HG02884 (cell line): Measurements from ENCODE around the gene EFNB1.

Experiments used
- ATAC-seq: cut with Tn5 transposase; IDR thresholded peaks from one replicate; pipeline ENCODE4 v1.9.1; 2021; ENCODE audit warnings: mild to moderate bottlenecking, moderate library complexity; ENCODE audit not compliant: unreplicated experiment

Gene EFNB1

DNA sequence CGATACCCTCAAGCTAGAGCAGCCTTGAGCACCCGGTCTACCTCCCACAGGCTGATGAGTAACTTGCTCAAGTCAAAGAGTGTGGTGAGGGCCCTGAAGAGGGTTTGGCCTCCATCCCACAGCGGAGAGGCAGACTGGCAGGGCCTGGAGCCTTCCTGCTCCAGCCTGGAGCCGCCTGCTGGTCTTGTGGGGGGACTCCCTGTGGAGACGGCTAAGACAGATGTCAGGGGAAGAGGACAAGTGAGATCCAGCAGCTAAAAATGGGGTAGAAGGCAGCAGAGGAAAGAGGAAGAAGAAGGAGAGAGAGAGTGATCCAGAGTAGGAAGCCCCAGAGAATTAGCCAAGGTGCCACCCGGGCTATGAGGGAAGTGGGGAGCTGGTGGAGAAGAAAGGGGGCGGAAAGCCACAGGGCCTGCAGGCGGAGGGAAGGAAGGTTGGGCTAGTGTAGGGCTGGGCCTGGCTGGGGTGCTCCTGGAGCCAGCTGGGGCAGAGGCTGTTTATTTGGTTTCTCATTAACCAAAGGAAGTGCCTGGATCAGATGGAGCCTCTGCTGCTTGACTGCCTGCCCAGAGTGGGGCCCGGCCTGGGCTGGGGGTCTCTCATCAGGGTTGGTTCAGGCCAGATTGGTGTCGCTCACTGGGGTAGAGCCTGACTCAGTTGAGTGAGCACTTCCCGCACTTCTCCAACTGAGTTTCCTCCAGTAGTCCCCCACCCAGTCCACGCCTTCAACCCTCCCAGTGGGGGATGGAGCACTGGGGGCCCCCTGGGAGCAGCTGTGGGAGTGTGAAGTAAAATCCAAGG, 14.2 kb downstream of the EFNB1 start:
- no peak for ATAC-seq

DNA sequence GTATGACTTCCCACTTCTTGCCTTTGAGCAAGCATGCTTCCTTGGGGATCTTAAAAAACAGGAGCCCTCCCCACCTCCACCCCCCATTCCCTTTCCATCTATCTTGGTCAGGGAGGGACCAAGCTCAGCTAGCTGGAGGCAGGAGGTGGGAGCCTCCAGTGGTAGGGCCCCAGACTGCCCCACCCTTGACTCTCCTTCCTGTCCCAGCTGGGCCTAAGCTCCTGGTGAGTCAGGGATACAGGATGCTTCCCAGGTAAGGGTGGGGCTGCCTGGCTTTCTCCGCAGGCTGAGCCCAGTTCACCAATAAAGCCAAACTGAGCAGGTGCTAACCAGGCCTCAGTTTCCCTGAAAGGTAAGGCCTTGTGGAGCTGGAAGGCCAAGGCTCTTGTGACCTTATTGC, 15.2 kb downstream of the EFNB1 start:
- no peak for ATAC-seq

DNA sequence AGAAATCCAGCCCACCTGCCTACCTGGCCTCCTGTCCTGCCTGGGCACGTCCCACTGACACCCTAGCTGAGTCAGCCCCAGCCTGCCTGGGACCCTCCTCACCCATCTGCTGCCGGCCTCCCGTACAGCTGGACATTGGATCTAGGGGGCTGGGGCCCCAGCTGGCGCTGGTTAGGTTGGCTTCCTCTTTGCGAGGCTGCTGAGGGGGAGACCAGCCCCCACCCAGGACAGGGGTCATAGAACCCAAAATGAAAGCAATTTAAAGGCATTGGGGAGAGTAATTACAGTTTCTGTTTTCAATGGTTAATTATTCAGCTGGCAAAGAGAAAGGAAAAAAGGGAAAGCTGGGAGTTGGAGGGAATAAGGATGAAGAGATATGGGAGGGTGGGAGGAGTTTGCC, 15.8 kb downstream of the EFNB1 start:
- ATAC-seq, result no peak

DNA sequence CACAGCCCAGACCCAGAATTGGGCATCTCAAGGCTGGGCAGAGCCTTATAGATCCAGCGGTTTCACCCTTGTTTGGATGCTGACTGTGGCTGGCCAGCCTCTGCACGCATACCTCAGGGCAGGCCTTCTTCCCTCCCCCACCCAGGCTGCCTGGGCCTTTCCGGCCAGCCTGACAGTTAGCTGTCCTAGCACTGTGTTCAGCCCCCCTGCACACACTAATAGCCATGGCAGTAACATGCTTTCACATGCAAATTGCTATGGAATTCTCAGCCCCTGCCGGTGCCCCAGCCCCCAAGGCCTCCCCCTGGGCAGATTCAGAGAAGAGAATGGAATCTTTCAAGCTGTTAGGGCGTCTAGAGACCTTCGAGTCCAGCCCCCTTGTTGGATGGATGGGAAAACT, 17.7 kb downstream of the EFNB1 start:
- no peak for ATAC-seq

DNA sequence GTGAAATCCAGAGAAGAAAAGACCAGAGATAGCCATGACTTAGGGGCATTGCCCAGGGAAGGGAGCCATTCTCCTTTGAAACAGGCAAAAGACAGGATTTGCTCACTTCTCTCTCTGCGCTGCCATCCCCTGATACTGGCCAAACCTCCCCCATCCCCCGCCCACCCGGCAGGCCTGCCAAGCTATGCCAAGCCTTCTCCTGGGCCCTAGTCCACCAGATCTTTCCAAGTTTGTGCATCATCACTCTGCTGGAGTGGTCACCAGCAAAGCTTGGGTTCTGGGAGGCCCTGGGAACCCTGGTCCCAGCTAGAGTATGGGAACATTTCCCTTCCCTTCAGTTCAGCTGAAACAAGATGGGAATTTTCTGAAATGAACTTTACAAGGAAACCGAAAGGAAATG, 18.4 kb downstream of the EFNB1 start:
- no peak for ATAC-seq

DNA sequence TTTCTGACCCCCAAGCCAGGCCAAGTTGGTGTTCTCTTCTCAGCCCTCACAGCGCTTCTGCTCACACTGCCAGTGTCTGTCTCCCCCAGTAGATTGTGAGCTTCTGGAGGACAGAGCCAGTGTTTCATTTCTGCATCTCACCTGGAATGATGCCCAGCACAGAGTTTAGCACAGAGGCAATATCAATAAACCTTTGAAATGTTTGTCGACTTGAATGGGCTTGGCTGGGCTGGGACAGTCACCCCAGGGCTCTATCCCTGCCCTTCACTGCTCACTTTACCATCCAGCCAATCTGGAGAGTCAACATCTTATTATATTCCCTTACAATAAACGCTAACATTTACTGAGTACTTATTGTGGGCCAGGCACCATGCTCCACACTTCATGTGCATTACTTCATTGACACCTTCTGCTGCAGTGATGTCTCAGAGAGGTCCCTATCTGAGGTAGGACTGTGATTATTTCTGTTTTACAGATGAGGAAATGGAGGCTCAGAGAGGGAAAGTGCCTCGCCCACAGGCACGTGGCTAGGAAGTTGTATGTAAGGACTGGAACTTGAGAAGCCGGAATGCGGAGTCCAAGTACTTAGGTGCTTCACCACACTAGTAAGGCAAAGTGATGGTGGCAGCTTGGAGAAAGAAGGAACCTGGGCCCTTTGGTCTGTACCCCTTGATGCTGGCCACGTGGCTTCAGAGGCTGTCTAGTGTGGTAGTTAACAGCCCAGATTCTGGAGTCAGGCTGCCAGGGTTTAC, 19.5 kb downstream of the EFNB1 start:
- no peak for ATAC-seq

DNA sequence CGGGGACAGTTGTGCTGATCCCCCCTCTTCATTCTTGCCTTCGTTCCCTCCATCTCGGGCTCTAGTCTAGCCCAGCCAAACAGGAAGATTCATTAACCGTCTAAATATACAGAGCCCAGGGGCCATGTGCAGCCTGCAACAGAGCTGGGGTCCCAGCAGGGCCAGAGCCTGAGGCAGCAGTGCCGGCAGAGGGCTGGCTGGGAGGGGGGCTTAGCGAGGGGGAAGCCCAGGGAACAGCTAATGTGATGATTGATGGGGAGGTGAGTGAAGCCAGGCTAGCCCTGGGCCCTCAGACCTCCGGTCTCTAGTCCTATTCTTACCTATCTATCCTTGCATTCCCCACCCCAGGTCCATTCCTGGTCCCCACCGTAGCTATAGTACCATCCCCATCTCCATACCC, 22.3 kb downstream of the EFNB1 start:
- no peak for ATAC-seq

DNA sequence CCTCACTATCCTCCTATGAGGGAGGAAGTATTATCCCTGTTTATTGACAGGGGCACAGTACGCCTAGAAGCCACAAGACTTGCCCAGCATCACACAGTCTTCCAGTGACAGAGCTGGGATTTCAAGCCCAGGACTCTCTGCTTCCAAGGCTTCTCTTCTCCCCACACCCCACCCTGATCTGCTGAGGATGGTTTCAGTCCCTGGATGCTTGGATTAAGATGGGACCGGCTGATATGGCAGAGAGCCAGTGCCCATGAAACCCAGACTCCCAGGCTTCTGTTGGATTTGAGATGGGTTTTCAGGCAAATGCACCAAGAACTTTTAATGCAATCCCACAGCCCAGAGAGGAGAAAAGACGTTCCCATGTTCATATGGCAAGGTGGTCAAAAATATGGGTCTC, 23.2 kb downstream of the EFNB1 start:
- ATAC-seq, result no peak

DNA sequence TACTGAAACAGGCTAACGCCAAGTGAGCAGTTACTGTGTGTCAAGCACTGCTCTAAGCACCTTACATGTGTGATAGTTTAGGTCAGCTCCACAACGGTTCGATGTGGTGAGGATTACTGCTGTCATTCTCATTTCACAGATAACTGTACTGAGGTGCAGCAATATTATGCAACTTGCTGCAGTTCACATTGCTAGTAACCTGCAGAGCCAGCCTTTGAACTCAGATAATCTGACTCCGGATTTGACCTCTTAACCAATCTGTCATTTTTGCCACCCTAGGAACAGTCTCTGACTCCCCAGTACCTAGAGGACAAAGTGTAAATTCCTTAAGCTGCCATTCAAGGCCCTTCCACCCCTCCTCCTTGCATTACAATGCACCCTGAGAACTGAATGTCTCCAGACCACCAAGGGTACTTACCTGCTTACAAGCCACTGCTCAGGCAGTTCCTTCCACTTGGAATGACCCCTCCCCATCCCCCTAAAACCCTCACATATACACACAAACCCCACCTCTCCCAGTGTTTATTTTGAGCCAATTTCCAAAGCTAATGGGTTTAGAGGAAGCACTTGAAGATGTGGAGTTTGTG, 24.9 kb downstream of the EFNB1 start:
- no peak for ATAC-seq

DNA sequence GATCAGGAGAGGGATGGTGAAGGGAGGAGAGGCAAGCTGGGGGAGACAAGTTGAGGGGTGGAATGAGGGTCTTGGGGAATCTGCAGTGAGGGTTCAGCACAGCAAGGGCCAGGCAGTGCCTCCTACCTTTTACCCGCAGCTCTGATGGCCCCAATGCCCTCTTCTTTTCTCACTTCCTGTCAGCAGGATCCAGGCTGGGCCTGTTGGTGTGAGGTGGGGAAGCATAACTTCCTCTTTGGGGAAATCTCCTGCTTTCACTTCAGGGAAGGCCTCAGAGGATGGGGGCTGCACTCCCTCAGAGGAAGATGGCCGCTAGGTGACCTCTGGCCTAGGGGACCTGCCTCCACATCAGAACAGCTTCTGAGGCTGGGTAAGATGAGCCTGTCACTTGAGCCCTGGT, 36.5 kb downstream of the EFNB1 start:
- no peak for ATAC-seq

DNA sequence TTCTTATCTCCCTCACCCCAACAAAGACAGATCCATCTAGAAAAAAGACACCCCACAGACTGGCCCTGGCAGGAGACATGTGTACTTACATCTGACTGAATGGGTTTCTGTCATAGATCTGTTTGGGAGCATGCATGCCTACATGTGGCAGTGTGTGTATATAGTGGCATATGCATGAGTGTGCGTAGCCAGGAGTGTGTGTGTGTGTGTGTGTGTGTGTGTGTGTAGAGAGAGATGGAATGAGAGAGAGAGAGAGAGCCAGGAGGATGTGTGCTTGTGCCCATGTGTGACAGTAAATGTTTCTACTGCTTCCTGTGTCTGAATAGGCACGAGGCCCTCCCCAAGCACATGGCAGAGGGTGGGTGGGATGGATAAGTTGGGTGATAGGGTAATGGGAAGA, 37.1 kb downstream of the EFNB1 start:
- ATAC-seq, result no peak

DNA sequence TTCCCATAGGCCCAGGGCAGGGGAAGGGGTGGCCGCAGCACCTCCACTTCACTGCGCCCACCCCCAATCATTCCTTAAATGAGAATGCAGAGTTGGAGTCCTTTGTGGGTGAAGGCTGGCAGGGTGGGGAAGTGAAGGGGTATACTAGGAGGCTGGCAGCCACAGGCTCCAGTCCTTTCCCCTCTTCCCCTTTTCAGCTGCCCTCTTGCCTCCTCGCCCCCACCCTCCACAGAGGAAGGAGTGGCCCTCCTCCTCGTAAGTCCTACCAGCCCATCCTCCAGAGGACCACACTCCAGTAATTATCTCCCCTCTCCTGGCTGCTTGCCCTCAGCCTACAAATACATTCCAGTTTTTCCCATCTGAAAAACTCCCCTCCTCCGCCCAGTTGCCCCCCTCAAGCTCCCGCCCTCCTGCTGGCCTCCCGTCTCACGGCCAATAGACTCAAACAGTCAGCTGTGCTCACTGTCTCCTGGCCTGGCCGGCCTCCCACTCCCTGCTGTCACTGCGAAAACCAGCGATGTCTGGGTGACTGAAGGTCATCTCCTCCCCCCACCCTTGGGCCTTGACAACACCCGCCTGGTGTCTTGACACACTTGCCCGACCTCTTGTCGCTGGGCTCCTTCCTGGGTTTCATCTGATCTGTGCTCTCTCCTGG, 38.8 kb downstream of the EFNB1 start:
- no peak for ATAC-seq

DNA sequence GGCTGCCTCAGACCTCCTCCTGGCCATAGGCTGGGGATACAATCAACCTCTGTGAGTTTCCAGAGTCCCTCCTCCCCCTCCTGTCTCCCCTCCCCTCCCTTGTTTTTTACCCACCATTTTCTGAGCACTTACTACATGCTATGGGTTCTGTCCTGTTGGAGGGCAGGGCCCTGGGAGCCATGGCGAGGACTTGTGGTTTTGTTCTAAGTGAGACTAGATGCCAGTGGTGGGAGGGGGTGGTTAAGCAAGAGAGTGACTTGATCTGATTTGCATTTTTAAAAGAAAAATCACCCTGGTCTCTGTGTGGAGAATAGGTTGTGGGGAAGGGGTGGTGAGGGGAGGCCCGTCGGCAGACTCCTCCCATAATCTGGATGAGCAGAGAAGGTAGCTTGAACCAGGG, 39.5 kb downstream of the EFNB1 start:
- ATAC-seq, result no peak

DNA sequence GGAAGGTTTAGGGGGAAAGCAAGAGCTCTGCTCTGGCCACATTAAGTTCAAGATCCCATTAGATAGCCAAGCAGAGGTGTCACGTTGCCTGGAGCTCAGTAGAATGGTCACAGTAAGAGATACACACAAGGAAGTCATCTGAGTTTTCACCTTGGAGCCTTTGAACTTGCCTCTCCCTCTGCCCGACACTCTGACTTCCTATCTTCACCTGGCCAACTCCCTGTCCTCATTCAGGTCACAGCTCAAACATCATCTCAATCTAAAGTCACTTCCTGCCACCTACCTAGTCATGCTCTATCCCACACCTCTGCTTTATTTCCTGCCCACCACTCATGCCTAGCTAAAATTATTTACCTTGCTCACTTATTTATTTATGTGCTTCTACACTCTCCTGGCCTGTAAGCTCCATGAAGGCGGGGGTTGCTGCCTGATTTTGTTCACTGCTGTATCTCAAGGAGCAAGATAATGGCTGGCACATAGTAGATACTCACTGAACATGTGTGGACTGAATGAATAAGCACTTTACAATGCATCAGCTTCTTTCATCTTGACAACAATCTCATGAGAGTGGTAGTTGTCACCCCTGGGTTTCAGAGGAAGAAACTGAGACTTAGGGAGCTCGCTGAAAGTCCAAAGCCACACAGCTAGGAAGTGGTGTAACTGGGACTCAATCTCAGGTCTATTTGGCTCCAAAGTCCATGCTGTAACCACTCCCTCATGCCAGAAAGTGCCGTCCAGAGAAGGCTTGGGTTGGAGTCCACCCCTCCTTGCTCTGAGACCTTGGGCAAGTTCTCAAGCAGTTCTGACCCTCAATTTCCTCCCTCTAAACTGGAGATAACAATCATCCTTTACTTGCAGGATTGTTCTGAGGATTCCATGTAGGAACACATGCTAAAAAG, 40.3 kb downstream of the EFNB1 start:
- ATAC-seq, result no peak

DNA sequence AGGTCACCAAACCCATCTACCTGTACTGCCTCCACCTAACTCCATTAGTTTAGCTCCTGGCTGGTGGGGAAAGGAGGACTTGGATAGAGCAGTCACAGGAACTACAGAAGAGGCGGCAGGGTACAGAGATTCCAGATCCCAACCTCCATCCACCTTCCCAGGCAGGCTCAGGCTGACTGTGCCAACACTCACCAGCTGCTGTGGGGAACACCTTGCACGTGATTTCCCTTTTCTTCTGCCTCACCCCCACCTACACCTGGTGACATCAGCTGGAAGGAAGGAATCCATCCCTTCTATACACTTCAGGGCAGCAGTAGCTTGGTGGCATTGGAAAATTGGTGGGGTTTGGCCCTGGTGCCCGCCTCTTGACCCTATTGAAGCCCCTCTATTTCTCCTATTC, 41.5 kb downstream of the EFNB1 start:
- ATAC-seq, result no peak

DNA sequence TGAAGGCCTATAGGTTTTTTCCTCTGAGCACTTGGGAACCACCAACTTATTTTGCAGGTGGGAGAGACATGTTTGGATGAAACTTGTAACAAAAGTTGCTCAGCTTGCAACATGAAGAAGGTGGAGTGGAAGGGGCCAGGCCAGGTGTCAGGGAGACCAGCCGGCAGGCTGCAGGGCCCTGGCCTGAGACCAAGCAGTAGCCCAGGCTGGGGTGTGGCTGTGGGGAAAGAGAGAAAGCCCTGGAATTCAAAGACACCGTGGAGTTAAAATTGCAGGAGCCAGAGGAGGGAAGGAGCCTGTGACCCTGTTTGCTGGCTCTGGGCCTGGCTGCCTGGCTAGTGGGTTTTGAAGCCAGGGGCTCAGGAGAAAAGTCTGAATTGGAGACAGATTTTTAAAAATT, 43.4 kb downstream of the EFNB1 start:
- ATAC-seq, result no peak

DNA sequence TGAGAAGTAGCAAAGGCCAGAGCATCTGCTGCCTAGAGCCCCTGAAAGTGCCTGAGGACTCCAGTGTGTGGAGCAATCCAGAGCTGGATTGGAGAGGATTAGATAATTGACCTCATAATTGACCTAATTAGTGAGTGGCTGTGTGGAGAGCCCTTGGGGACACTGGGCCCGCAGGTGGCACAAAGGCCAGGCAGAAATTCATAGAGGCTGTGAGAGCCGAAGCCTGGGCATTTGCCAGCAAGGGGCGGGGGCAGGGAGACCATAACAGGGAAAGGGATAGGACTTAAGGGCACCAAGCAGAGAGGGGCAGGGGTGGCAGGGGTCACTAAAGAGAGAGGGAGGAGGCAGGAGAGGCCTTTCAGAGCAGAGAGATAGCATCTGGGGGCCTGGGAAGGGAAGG, 45.3 kb downstream of the EFNB1 start:
- ATAC-seq, result no peak

DNA sequence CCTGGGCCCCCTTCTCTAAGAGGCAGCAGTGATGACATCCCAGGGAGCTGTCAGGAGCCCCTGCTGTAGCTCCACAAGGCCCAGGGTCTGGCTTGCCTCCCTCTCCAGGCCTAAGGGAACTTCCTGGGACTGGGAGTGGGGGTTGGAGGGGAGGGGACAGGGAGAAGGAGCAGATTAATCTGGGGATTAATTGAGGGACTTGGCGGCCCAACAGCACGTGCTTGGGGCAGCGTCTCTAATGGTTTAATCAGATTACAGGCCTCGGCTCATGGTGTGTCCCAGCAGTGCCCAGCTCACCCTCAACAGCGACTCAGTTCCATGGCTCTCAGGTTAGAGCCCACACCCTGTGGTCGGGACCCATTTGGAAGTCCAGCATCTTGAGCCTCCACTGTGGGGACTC, 47.9 kb downstream of the EFNB1 start:
- no peak for ATAC-seq

DNA sequence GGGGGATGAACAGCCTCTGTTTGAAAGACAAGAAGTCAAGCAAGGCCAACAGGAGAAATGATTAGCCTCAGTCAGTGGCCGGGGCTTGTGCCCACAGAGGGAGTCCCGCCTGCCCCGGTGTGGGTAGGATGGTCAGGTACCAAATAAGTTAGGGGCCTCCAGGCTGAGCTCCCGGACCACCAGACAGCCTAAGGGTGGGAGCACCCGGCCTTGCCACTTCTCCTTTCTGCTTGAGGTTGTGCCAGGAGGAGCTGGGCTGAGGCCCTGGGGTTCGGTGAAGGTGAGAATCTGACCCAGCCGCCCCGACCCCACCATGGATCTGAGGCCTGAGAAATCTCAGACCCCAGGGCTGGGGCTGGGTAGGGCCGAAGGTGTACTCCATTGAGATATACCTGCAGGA, 48.8 kb downstream of the EFNB1 start:
- no peak for ATAC-seq

DNA sequence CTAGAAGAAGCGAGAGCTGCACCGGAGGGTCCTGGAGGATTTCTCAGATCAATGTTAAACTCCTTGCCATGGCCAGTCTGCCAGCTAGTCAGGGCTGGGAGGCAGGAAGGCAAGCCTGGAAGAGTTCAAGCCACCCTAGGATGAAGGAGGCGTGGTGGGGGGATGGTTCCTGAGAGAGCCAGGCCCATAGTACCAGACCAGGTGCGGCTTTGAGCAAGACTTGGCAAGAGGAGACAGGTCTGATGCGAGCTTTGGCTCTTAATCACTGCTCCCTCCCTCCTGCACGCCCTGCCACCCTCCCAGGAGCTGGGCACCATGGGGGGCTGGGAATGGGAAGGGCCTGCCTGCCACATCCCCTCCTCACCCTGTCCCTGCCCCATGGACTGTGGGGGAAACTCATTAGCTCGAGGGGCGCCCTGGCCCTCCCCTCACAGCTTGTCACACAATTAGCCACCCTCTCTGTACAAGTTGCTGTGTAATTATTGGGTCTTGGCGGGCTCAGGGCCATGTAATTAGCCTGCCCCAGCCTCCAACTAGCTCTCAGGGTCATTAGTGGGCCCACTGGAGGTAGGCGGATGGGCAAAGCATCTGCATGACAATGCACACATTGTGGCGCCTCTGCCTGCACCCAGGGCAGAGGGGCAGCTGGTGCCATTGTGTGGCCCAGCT, 50.3 kb downstream of the EFNB1 start:
- no peak for ATAC-seq
